ENCODE results near the gene MMP26.
"Not testable (repeated sequence)": the region's sequence is repeated elsewhere in the genome, so short reads cannot be mapped to it uniquely, and the experiment has no call there.

MMP26 gene

GRCh38 chr11:4700436-4700820 is 4.2 kb upstream of the MMP26 start:
- no peak for TF ChIP-seq CTCF (IDR thresholded peaks at IDR 0.05)
- H3K4me3 ChIP-seq (ENCODE audit: low read depth in 1 of 2, low read length in 1 of 2): no peak overlapping the region

GRCh38 chr11:4704790-4705334 is 278 bp downstream of the MMP26 start:
- Histone ChIP-seq H3K4me1 (ENCODE audit: control insufficient read depth in 1 of 2, insufficient read depth in 1 of 2, low read depth in 1 of 2, low read length in 1 of 2) (no peaks in the 10 kb centered on the region), H3K4me3 (ENCODE audit: low read depth in 1 of 2, low read length in 1 of 2) (no peak overlapping the region), H3K36me3 (no peaks in the 10 kb centered on the region), H3K9me3 (no peaks in the 10 kb centered on the region), H3K27ac (no peak overlapping the region), H3K27me3 (peaks cover 3% of the 10 kb centered on the region)
- TF ChIP-seq CTCF (IDR thresholded peaks at IDR 0.05): no peak

More at GRCh38 chr11:4700436-4700820, 4.2 kb upstream of the MMP26 start:
- peaks cover 3% of the 10 kb centered on the region for H3K27me3 ChIP-seq
- H3K4me1 ChIP-seq (ENCODE audit: control insufficient read depth in 1 of 2, insufficient read depth in 1 of 2, low read depth in 1 of 2, low read length in 1 of 2): no peaks in the 10 kb centered on the region
- no peaks in the 10 kb centered on the region for H3K9me3 ChIP-seq
- H3K36me3 ChIP-seq: no peaks in the 10 kb centered on the region
- no peak overlapping the region for H3K27ac ChIP-seq

GRCh38 chr11:4713241-4713640 is 8.7 kb downstream of the MMP26 start:
- Histone ChIP-seq H3K4me3 (ENCODE audit: low read depth in 1 of 2, low read length in 1 of 2) (no peak overlapping the region), H3K4me1 (ENCODE audit: control insufficient read depth in 1 of 2, insufficient read depth in 1 of 2, low read depth in 1 of 2, low read length in 1 of 2) (no peaks in the 10 kb centered on the region), H3K9me3 (no peaks in the 10 kb centered on the region), H3K27me3 (no peaks in the 10 kb centered on the region), H3K27ac (no peak overlapping the region), H3K36me3 (no peaks in the 10 kb centered on the region)
- TF ChIP-seq CTCF (IDR thresholded peaks at IDR 0.05): no peak

GRCh38 chr11:4714300-4714699 is 9.7 kb downstream of the MMP26 start:
- Histone ChIP-seq H3K27ac (no peak overlapping the region), H3K36me3 (no peaks in the 10 kb centered on the region), H3K9me3 (no peaks in the 10 kb centered on the region), H3K27me3 (no peaks in the 10 kb centered on the region), H3K4me3 (ENCODE audit: low read depth in 1 of 2, low read length in 1 of 2) (no peak overlapping the region), H3K4me1 (ENCODE audit: control insufficient read depth in 1 of 2, insufficient read depth in 1 of 2, low read depth in 1 of 2, low read length in 1 of 2) (no peaks in the 10 kb centered on the region)
- no peak for TF ChIP-seq CTCF (IDR thresholded peaks at IDR 0.05)

GRCh38 chr11:4722616-4723534 is 18.3 kb downstream of the MMP26 start:
- H3K36me3 ChIP-seq; H3K4me1 ChIP-seq (ENCODE audit: control insufficient read depth in 1 of 2, insufficient read depth in 1 of 2, low read depth in 1 of 2, low read length in 1 of 2); H3K9me3 ChIP-seq; H3K27me3 ChIP-seq; H3K4me3 ChIP-seq (ENCODE audit: low read depth in 1 of 2, low read length in 1 of 2); H3K27ac ChIP-seq: not testable (repeated sequence)

- Histone ChIP-seq H3K36me3 (no peaks in the 10 kb centered on the region), H3K4me1 (ENCODE audit: control insufficient read depth in 1 of 2, insufficient read depth in 1 of 2, low read depth in 1 of 2, low read length in 1 of 2) (no peaks in the 10 kb centered on the region)
These were observed 22.6 kb downstream of the MMP26 start for GRCh38 chr11:4727171-4727570.

More at GRCh38 chr11:4727171-4727570, 22.6 kb downstream of the MMP26 start:
- no peak for TF ChIP-seq CTCF (IDR thresholded peaks at IDR 0.05)
- H3K27me3 ChIP-seq: no peaks in the 10 kb centered on the region
- H3K9me3 ChIP-seq: no peaks in the 10 kb centered on the region
- no peak overlapping the region for H3K4me3 ChIP-seq (ENCODE audit: low read depth in 1 of 2, low read length in 1 of 2)
- H3K27ac ChIP-seq: no peak overlapping the region

Measured in neutrophil (primary cell).